HG02870 (cell line): ENCODE measurements around the gene PLA2G10.
A peak's percentile ranks its signal among the peaks of the same experiment; 100 is the strongest.
"Not testable (repeated sequence)": the region's sequence is repeated elsewhere in the genome, so short reads cannot be mapped to it uniquely, and the experiment has no call there.

Experiments
- ATAC-seq: cut with Tn5 transposase; IDR thresholded peaks from one replicate; pipeline ENCODE4 v1.9.1; 2021; ENCODE audit warnings: mild to moderate bottlenecking, moderate library complexity; ENCODE audit not compliant: unreplicated experiment

PLA2G10 gene

GRCh38 chr16:14694129-14694528 is at the start of gene PLA2G10:
Gene PLA2G10 (minus strand): TSS chr16:14694308. CDS start chr16:14694229, 79 bp downstream.
- ATAC-seq, result not testable (repeated sequence)

- peak; percentile 93 for ATAC-seq
These were observed 48.4 kb upstream of the PLA2G10 start, which contains the start of gene NPIPA2 for GRCh38 chr16:14742273-14743128. Gene NPIPA2 (plus strand): TSS chr16:14742533. CDS start chr16:14748066, 5,533 bp downstream.

GRCh38 chr16:14741794-14742193 is 47.7 kb upstream of the PLA2G10 start:
- ATAC-seq, result not testable (repeated sequence)

- not testable (repeated sequence) for ATAC-seq
These were observed 46.8 kb upstream of the PLA2G10 start for GRCh38 chr16:14740832-14741385.

GRCh38 chr16:14733233-14733632 is 39.1 kb upstream of the PLA2G10 start:
- not testable (repeated sequence) for ATAC-seq

GRCh38 chr16:14703156-14704011 is 9.3 kb upstream of the PLA2G10 start, which contains the start of gene NPIPA3:
Gene NPIPA3 (plus strand): TSS chr16:14703411. CDS start chr16:14708944, 5,533 bp downstream.
- ATAC-seq, result peak; percentile 94

GRCh38 chr16:14702672-14703071 is 8.6 kb upstream of the PLA2G10 start:
- not testable (repeated sequence) for ATAC-seq

- ATAC-seq, result not testable (repeated sequence)
These were observed 7.8 kb upstream of the PLA2G10 start for GRCh38 chr16:14701859-14702258.

GRCh38 chr16:14685870-14686793 is 8.0 kb downstream of the PLA2G10 start:
- not testable (repeated sequence) for ATAC-seq

- no peak for ATAC-seq
These were observed 12.0 kb downstream of the PLA2G10 start for GRCh38 chr16:14682121-14682520.

GRCh38 chr16:14681115-14681514 is 13.0 kb downstream of the PLA2G10 start:
- no peak for ATAC-seq

GRCh38 chr16:14680396-14680795 is 13.7 kb downstream of the PLA2G10 start:
- not testable (repeated sequence) for ATAC-seq

- no peak for ATAC-seq
These were observed 15.2 kb downstream of the PLA2G10 start for GRCh38 chr16:14678748-14679497.

GRCh38 chr16:14677627-14678026 is 16.5 kb downstream of the PLA2G10 start:
- no peak for ATAC-seq

GRCh38 chr16:14676633-14677032 is 17.5 kb downstream of the PLA2G10 start:
- ATAC-seq, result no peak

- ATAC-seq, result peak; percentile 63
These were observed 21.6 kb downstream of the PLA2G10 start for GRCh38 chr16:14672403-14672971.

- ATAC-seq, result no peak
These were observed 24.3 kb downstream of the PLA2G10 start for GRCh38 chr16:14669776-14670175.

GRCh38 chr16:14668556-14669223 is 25.4 kb downstream of the PLA2G10 start:
- no peak for ATAC-seq
